Heart right ventricle (tissue), 16 donors: Measurements from ENCODE around the gene CEP128. TPM values are rescaled to one million over a fixed set of nuclear protein-coding genes. Genes with fewer than 3 reads are reported as not detected.

Experiments used
- ATAC-seq, 8 donors: fragments of 200-7000 bp; cut with Tn5 transposase; one replicate each; pipeline ENCODE4 v1.9.1; 2020; ENCODE audit warnings: mild to moderate bottlenecking in 8 of 8, moderate library complexity in 8 of 8, moderate number of reproducible peaks in 1 of 8
- DNase-seq, 2 donors: peaks; one replicate each; pipeline ENCODE4 v3.0.0-alpha.2; 2020
- H3K27ac ChIP-seq, 10 donors: fragments of 200-600 bp; sonication (generic) in 2 of 10; one replicate each; pipeline versions ENCODE4 v1.5.0 to v1.8.0; 2020 to 2022; ENCODE audit warnings: mild to moderate bottlenecking in 3 of 10
- H3K27me3 ChIP-seq, 7 donors: fragments of 200-600 bp; one replicate each; pipeline ENCODE4 v1.8.0; 2021 to 2022; ENCODE audit warnings: mild to moderate bottlenecking in 2 of 7
- H3K36me3 ChIP-seq, 9 donors: fragments of 200-600 bp; sonication (generic) in 1 of 9; one replicate each; pipeline versions ENCODE4 v1.5.0 to v1.8.0; 2020 to 2022; ENCODE audit warnings: mild to moderate bottlenecking in 2 of 9
- H3K4me1 ChIP-seq, 9 donors: fragments of 200-600 bp; sonication (generic) in 1 of 9; one replicate each; pipeline versions ENCODE4 v1.5.0 to v1.8.0; 2020 to 2022; ENCODE audit warnings: mild to moderate bottlenecking in 4 of 9
- H3K4me3 ChIP-seq, 10 donors: fragments of 200-600 bp; sonication (generic) in 2 of 10; one replicate each; pipeline versions ENCODE4 v1.5.0 to v1.8.0; 2020 to 2022; ENCODE audit warnings: mild to moderate bottlenecking in 7 of 10, moderate library complexity in 2 of 10
- H3K9me3 ChIP-seq, 11 donors: fragments of 200-600 bp in 10 of 11; sonication (generic) in 2 of 11; one replicate each; pipeline versions ENCODE4 v1.5.0 to v1.8.0; 2013 to 2022; ENCODE audit warnings: mild to moderate bottlenecking in 2 of 11, control low read depth in 1 of 11, moderate library complexity in 1 of 11
- WGBS, 2 donors: extraction: QIAGEN DNeasy Blood & Tissue Kit; methylation state at CpG; one replicate each; pipeline ENCODE4 v1.1.7; 2013; ENCODE audit warnings: inconsistent platforms in 1 of 2; 5-methylcytosine and 5-hydroxymethylcytosine counted together
- intact Hi-C, 10 donors: fragments of 100-400 bp; cut with DNase I; formaldehyde crosslinking; loops; one replicate each; pipeline versions ENCODE4 v1.11.1 to v1.14.2; 2022
- polyA plus RNA-seq, 2 donors: library from polyadenylated mRNA; stranded (reverse); fragments of 200-250 nt; gene quantifications; one replicate each; pipeline ENCODE4 v1.2.3, GENCODE V29; 2013
- total RNA-seq, 10 donors: library from RNA; stranded (reverse); fragmentation: NEBNext Ultra II Directional in 3 of 10; extraction: Animal tissue kit (Norgen Biotek cat#: 25700) in 3 of 10; gene quantifications; one replicate each; pipeline versions ENCODE4 v1.2.1 to v1.2.4, GENCODE V29; 2021 to 2023
- TF ChIP-seq, protein P1 (sequence below), 9 donors: fragments of 200-600 bp; sonication (generic) in 2 of 9; IDR thresholded peaks; one replicate each; pipeline versions ENCODE4 v1.5.0 to v1.8.0; 2021 to 2022; ENCODE audit warnings: antibody characterized with exemption in 9 of 9, mild to moderate bottlenecking in 5 of 9, moderate library complexity in 1 of 9
- donor health status: Arrhythmogenic right ventricular cardiomyopathy.
- donor health status: ischemic (EF 13 %, LVEDD 7.1; RV severe dilation, severe dysfunction).
- donor health status: healthy with polysubstance abuse.
- donor health status: DM: no; HTN: yes; CAD: no.
- donor health status: DM: no; HTN: no; CAD: no.
- donor health status: ischemic (EF 25% LVEDD 6.9; RV normal size, moderate dysfunction).
- donor health status: ischemic (EF 25% LVEDD 5.7; RV mildly dilated, moderate dysfunction).
- donor health status: healthy.
- donor health status: DM: yes; HTN: yes; CAD: no.
- donor health status: Ischemic cardiomyopathy.
- donor health status: ischemic (EF 35%, LVEDD 5.7; RV mildly dilated, moderate dysfunction).
- donor health status: nonischemic (EF 11% LVEDD 7.7; RV severe dilation, severe dysfunction).
- donor health status: DM: yes; HTN: yes; CAD: no.
- donor health status: PGD.
- donor health status: ischemic (EF 29% LVEDD 5.4; RV normal size, mild dysfunction).
- donor health status: nonischemic (EF 23%, LVEDD 6.1; RV moderate dilation, normal function).

CEP128 gene
- total and polyA plus RNA-seq, 12 donors: 0.93 to 4.9 (median 3.3) TPM

DNA sequence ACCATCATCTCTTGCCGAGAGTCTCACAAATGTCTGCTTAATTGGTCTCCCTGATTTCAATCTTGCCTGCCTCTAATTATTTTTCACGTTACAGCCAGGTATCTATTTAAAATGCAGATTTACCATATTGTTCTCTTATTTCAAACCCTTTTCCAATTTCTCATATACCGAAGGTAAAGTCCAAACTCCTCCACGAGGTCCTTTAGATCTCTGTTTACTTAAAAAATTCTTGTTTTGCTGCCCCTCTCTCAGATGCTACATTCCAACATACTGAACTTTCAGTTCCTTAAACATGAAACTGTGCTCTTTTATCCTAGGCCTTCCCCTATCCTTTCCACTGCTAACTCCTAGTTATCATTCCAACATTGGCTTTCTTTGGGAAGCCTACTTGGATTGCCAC, 363.9 kb downstream of the CEP128 start:
- ATAC-seq (no peak), DNase-seq (no peak)
- Histone ChIP-seq H3K9me3 (peaks cover 0 to 3% (median 0%) of the 10 kb centered on the region in 11 donors), H3K36me3 (no peaks in the 10 kb centered on the region), H3K27ac (no peak overlapping the region), H3K4me3 (no peak overlapping the region), H3K27me3 (no peaks in the 10 kb centered on the region), H3K4me1 (no peaks in the 10 kb centered on the region)
- WGBS, 2 donors: 92 to 93% methylated on average over 4 of the region's 4 CpGs
- intact Hi-C loops: no loop called here
- TF ChIP-seq, protein P1, sequence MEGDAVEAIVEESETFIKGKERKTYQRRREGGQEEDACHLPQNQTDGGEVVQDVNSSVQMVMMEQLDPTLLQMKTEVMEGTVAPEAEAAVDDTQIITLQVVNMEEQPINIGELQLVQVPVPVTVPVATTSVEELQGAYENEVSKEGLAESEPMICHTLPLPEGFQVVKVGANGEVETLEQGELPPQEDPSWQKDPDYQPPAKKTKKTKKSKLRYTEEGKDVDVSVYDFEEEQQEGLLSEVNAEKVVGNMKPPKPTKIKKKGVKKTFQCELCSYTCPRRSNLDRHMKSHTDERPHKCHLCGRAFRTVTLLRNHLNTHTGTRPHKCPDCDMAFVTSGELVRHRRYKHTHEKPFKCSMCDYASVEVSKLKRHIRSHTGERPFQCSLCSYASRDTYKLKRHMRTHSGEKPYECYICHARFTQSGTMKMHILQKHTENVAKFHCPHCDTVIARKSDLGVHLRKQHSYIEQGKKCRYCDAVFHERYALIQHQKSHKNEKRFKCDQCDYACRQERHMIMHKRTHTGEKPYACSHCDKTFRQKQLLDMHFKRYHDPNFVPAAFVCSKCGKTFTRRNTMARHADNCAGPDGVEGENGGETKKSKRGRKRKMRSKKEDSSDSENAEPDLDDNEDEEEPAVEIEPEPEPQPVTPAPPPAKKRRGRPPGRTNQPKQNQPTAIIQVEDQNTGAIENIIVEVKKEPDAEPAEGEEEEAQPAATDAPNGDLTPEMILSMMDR (IDR thresholded peaks at IDR 0.05): no peak

DNA sequence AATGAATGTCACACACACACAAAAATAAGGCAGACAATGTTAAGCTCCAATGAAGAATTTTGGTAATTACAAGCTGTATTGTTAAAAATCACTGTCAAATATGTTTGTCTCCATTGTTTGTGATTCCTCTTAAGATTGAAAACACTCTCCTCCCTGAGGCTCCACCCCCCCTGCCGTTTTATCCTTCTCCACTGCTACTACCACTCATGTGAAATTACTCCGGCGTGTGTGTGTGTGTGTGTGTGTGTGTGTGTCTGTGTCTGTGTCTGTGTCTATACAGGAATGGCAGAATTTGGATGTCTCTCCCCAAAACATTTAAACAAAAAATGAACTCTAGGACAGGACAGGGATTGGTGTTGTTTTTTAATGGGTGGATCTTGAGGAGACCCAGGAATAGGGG, 365.1 kb downstream of the CEP128 start:
- Histone ChIP-seq H3K4me3 (no peak overlapping the region), H3K9me3 (peaks cover 0 to 3% (median 0%) of the 10 kb centered on the region in 11 donors), H3K4me1 (no peaks in the 10 kb centered on the region), H3K27me3 (no peaks in the 10 kb centered on the region), H3K36me3 (no peaks in the 10 kb centered on the region), H3K27ac (no peak overlapping the region)
- ATAC-seq: no peak
- TF ChIP-seq, protein P1 (IDR thresholded peaks at IDR 0.05): no peak
- DNase-seq: no peak
- intact Hi-C loops: no loop called here
- WGBS, 2 donors: 79% methylated on average over 3 of the region's 3 CpGs

DNA sequence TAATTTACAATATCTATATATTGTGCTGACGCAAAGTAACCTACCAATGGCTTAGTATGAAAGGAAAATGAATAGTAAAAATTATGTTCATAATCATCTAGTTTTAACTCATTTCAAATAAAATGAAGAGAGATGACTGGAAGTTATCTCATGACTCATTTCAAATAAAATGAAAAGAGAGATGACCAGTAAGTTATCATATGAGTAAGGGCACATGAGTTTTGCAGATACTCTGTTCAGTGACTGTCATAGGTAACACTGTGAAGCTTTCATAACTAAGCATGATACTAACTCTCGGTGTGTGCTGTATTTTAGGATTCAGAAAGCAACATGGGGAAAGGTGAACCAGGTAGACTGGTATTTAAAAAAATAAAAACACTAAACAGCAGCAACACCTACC, 365.8 kb downstream of the CEP128 start:
- ATAC-seq: no peak
- no peak for DNase-seq
- TF ChIP-seq, protein P1 (IDR thresholded peaks at IDR 0.05): no peak
- no peaks in the 10 kb centered on the region for H3K4me1 ChIP-seq
- H3K4me3 ChIP-seq: no peak overlapping the region
- no peak overlapping the region for H3K27ac ChIP-seq
- no peaks in the 10 kb centered on the region for H3K27me3 ChIP-seq
- H3K9me3 ChIP-seq: peaks cover 0 to 3% (median 0%) of the 10 kb centered on the region in 11 donors
- no peaks in the 10 kb centered on the region for H3K36me3 ChIP-seq
- intact Hi-C loops: no loop called here
- WGBS, 2 donors: 96 to 97% methylated on average over 2 of the region's 2 CpGs

DNA sequence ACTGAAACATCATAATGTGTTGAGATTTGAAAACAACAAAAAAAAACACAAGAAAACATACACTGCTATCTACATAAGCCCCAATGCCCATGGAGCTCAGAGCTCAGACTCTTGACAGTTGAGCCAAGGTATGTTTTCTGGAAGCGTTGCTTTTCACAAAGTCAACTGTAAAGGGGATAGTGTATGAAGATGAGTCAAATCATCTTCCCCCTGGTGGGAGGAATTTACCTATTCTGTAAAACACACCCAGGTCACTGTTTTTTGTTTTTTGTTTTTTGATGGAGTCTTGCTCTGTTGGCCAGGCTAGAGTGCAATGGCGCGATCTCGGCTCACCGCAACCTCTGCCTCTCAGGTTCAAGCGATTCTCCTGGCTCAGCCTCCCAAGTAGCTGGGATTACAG, 368.9 kb downstream of the CEP128 start:
- no peaks in the 10 kb centered on the region for H3K4me1 ChIP-seq
- no peaks in the 10 kb centered on the region for H3K36me3 ChIP-seq
- no peaks in the 10 kb centered on the region for H3K27me3 ChIP-seq
- no peak overlapping the region for H3K27ac ChIP-seq
- intact Hi-C loops: no loop called here
- H3K4me3 ChIP-seq: no peak overlapping the region
- 97 to 99% methylated on average over 6 of the region's 6 CpGs for WGBS, 2 donors
- TF ChIP-seq, protein P1 (IDR thresholded peaks at IDR 0.05): no peak
- no peak for ATAC-seq
- DNase-seq: no peak
- H3K9me3 ChIP-seq: peaks cover 0 to 3% (median 0%) of the 10 kb centered on the region in 11 donors
